HEK293T (cell line): ENCODE data around the gene OLFM1.

Experiments
- CTCF ChIA-PET: fragments of 350-600 bp; formaldehyde crosslinking; extraction: SDS; loops from one replicate; lab custom pipeline; 2021; ENCODE audit warnings: antibody characterized with exemption, inconsistent platforms; lab: Yijun Ruan, JAX
- POLR2A ChIA-PET: fragments of 350-600 bp; formaldehyde crosslinking; extraction: SDS; loops from one replicate; lab custom pipeline; 2020; ENCODE audit warnings: antibody characterized with exemption, inconsistent platforms; lab: Yijun Ruan, JAX
- DNase-seq: peaks from one replicate; pipeline ENCODE4 v3.0.0; 2012; ENCODE audit warnings: mixed read lengths; ENCODE audit errors: extremely low spot score
- ARNT ChIP-seq: fragments of 450-650 bp; IDR thresholded peaks from 2 replicates; pipeline ENCODE4 v1.6.1; 2017; ENCODE audit warnings: mild to moderate bottlenecking
- BHLHE40 ChIP-seq: fragments of 450-650 bp; IDR thresholded peaks from 2 replicates; pipeline ENCODE4 v1.6.1; 2016; ENCODE audit warnings: mild to moderate bottlenecking, moderate library complexity, borderline replicate concordance
- CTBP1 ChIP-seq: fragments of 450-650 bp; IDR thresholded peaks from 2 replicates; pipeline ENCODE4 v1.6.1; 2016; ENCODE audit warnings: borderline replicate concordance
- ELF4 ChIP-seq: fragments of 450-650 bp; IDR thresholded peaks from 2 replicates; pipeline ENCODE4 v1.6.1; 2017; ENCODE audit warnings: antibody characterized with exemption
- FOXA1 ChIP-seq: fragments of 450-650 bp; IDR thresholded peaks from 2 replicates; pipeline ENCODE4 v1.6.1; 2016; ENCODE audit warnings: mild to moderate bottlenecking
- FOXK2 ChIP-seq: fragments of 450-650 bp; IDR thresholded peaks from 2 replicates; pipeline ENCODE4 v1.6.1; 2016; ENCODE audit warnings: mild to moderate bottlenecking
- FOXM1 ChIP-seq: fragments of 450-650 bp; IDR thresholded peaks from 2 replicates; pipeline ENCODE4 v1.6.1; 2017; ENCODE audit warnings: mild to moderate bottlenecking, borderline replicate concordance
- HDGF ChIP-seq: fragments of 450-650 bp; IDR thresholded peaks from 2 replicates; pipeline ENCODE4 v1.6.1; 2017; ENCODE audit warnings: antibody characterized with exemption, borderline replicate concordance
- L3MBTL2 ChIP-seq: fragments of 450-650 bp; conservative IDR thresholded peaks from 2 replicates; pipeline ENCODE4 v1.6.1; 2016; ENCODE audit warnings: mild to moderate bottlenecking
- LEF1 ChIP-seq: fragments of 450-650 bp; IDR thresholded peaks from 2 replicates; pipeline ENCODE4 v1.6.1; 2017; ENCODE audit warnings: mild to moderate bottlenecking, borderline replicate concordance
- NFRKB ChIP-seq: fragments of 450-650 bp; IDR thresholded peaks from 2 replicates; pipeline ENCODE4 v1.6.1; 2016; ENCODE audit warnings: mild to moderate bottlenecking, moderate library complexity
- PKNOX1 ChIP-seq: fragments of 450-650 bp; IDR thresholded peaks from 2 replicates; pipeline ENCODE4 v1.6.1; 2016
- SP1 ChIP-seq: fragments of 450-650 bp; IDR thresholded peaks from 2 replicates; pipeline ENCODE4 v1.6.1; 2017
- SUZ12 ChIP-seq: fragments of 450-650 bp; IDR thresholded peaks from 2 replicates; pipeline ENCODE4 v1.6.1; 2016; ENCODE audit warnings: mild to moderate bottlenecking
- TARDBP ChIP-seq: fragments of 450-650 bp; IDR thresholded peaks from 2 replicates; pipeline ENCODE4 v1.6.1; 2016
- ZNF384 ChIP-seq: fragments of 450-650 bp; IDR thresholded peaks from 2 replicates; pipeline ENCODE4 v1.6.1; 2016

OLFM1 gene

GRCh38 chr9:135122316-135122715, 34.8 kb downstream of the OLFM1 start:
- TF ChIP-seq FOXA1 (no peak), CTBP1 (no peak), FOXM1 (no peak), SP1 (no peak), L3MBTL2 (no peak), ELF4 (no peak), FOXK2 (no peak)
- no peak for DNase-seq
- ChIA-PET CTCF (no interaction called here), POLR2A (no interaction called here)

GRCh38 chr9:135123126-135123772, 35.8 kb downstream of the OLFM1 start:
- ChIA-PET CTCF (no interaction called here), POLR2A (no interaction called here)
- no peak for DNase-seq
- TF ChIP-seq CTBP1 (no peak), ELF4 (no peak), SUZ12 (no peak), FOXM1 (no peak), HDGF (no peak), FOXK2 (no peak), ZNF384 (no peak)

- ChIA-PET CTCF (no interaction called here), POLR2A (no interaction called here)
- TF ChIP-seq CTBP1 (no peak), ZNF384 (no peak), FOXK2 (no peak), NFRKB (no peak), PKNOX1 (no peak), ELF4 (no peak), ARNT (no peak)
Observed at GRCh38 chr9:135123773-135124134, 36.3 kb downstream of the OLFM1 start.

GRCh38 chr9:135126451-135127187, 39.2 kb downstream of the OLFM1 start:
- no peak for DNase-seq
- CTCF ChIA-PET, result no interaction called here
- TF ChIP-seq NFRKB (no peak), FOXM1 (no peak), FOXK2 (no peak), L3MBTL2 (no peak), HDGF (no peak), SP1 (no peak), PKNOX1 (no peak), ELF4 (no peak), SUZ12 (no peak), BHLHE40 (no peak), ZNF384 (no peak), CTBP1 (no peak)
- POLR2A ChIA-PET, result no interaction called here

More at GRCh38 chr9:135123773-135124134, 36.3 kb downstream of the OLFM1 start:
- DNase-seq, result no peak

- no peak for TF ChIP-seq TARDBP
- no peak for TF ChIP-seq L3MBTL2
- TF ChIP-seq ZNF384, result no peak
- TF ChIP-seq ARNT, result no peak
- no peak for TF ChIP-seq LEF1
- TF ChIP-seq HDGF, result no peak
- no peak for TF ChIP-seq ELF4
- no peak for TF ChIP-seq SUZ12
- no peak for TF ChIP-seq CTBP1
- TF ChIP-seq BHLHE40, result no peak
- TF ChIP-seq FOXK2, result no peak
- no peak for TF ChIP-seq FOXM1
- no peak for TF ChIP-seq FOXA1
- no peak for TF ChIP-seq NFRKB
- TF ChIP-seq SP1, result no peak
- no peak for TF ChIP-seq PKNOX1
- POLR2A ChIA-PET, result no interaction called here
- DNase-seq, result no peak
- CTCF ChIA-PET, result no interaction called here
Observed at GRCh38 chr9:135127718-135128670, 40.5 kb downstream of the OLFM1 start.

GRCh38 chr9:135129137-135129695, 41.7 kb downstream of the OLFM1 start:
- DNase-seq, result no peak
- TF ChIP-seq FOXM1, result no peak
- no peak for TF ChIP-seq ARNT
- TF ChIP-seq PKNOX1, result no peak
- no peak for TF ChIP-seq BHLHE40
- TF ChIP-seq L3MBTL2, result no peak
- no peak for TF ChIP-seq ZNF384
- no peak for TF ChIP-seq SUZ12
- no peak for TF ChIP-seq FOXK2
- no peak for TF ChIP-seq TARDBP
- no peak for TF ChIP-seq LEF1
- no peak for TF ChIP-seq NFRKB
- no peak for TF ChIP-seq HDGF
- no peak for TF ChIP-seq FOXA1
- TF ChIP-seq CTBP1, result no peak
- ChIA-PET CTCF (no interaction called here), POLR2A (no interaction called here)
